GM19099 (cell line): ENCODE data around the gene KHDC4.

Experiments used
- POLR2A ChIP-seq: IDR thresholded peaks from 3 replicates; pipeline ENCODE4 v1.6.1; 2011; ENCODE audit warnings: low read depth; ENCODE audit not compliant: insufficient read length; ENCODE audit errors: extremely low read depth

Gene KHDC4

DNA sequence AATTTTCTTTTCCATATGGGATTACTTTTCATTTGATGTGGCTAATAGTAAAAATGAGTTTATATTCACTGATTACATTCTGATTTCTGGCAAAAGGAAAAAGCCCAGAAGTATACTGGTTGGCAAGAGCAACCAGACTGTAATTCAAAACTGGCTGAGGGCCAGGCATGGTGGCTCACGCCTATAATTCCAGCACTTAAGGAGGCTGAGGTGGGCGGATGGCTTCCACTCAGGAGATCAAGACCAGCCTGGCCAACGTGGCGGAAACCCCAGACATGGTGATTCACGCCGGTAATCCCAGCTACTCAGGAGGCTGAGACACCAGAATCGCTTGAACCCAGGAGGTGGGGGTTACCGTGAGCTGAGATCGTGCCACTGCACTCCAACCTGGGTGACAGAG is 60.4 kb downstream of the KHDC4 start:
- no peak for TF ChIP-seq POLR2A

DNA sequence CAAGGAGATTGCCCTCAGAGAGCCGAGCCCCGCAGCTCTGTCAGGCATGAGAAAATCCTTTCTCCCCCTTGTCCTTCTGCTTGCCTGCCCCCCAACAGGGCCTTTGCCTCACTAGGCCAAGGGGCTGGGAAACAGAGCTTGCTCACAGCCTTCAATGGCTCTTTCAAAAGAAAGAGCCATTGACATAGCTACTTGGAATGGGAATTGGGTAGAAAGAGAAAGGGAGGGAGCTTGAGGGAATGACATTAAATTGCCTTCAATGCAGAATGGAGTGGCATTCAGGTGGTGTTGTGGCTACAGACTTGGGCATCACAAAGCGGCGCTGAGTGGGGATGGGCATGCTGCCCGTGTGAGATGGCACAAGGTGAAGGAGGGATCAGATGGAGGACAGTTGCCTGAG is 61.7 kb downstream of the KHDC4 start:
- TF ChIP-seq POLR2A: no peak

DNA sequence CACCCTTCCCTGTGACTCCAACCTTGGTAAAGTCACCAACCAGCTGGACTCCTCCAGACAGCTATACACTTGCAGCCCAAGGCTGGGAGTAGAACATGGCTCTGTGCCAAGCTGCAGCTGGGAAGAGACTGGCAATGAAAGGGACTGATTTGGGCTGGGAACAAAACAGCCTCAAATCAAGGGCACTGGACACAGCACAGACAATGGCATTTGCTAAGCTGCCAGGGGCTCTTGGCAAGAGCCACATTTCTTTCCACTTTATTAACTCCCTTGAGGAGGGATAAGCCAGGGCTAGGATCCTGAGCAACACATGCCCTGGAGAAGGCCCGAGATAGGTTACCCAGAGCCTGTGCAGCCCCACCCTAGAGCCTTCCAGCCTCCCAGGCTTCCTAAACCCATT is 62.8 kb downstream of the KHDC4 start:
- TF ChIP-seq POLR2A: no peak

- no peak for TF ChIP-seq POLR2A
Measured at GRCh38 chr1:155867766-155868165, 66.4 kb downstream of the KHDC4 start.

- no peak for TF ChIP-seq POLR2A
Measured at GRCh38 chr1:155864393-155864792, 69.8 kb downstream of the KHDC4 start.
